Measurements from ENCODE around the gene DENND1B.

DNA sequence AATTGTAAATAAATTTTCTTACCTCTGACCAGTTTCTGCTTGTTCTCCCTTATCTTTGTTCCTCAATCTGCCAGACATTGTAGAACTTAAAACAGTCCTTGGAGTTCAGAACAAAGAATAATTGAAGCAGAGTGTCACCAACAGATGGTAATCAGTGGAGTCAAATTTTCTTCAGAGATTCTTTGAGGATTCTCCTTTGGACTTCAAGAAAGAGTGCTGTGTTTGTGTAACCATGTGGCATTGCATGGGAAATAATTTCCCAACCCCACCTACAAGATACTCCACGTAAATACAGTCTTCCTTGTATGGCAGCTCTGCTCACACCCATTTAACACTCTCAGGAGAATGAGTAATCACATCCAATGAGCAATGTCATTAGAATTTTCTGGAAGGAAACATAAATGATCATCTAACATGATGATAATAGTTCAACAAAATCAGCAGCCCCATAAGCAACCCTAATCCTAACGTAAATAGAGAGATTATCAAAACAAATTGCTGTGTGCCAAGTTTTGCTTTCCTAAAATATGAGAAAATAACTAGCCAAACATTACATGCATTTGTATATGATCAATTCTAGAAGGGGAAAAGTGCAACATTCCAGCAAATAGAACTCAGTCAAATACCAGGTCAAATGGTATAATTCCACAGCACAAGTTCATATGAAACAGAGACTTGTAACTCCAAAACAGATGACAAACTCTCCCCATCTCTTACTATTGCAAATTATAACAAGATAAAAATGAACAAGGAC, 6.9 kb upstream of the DENND1B start:
- TF ChIP-seq, protein P1, sequence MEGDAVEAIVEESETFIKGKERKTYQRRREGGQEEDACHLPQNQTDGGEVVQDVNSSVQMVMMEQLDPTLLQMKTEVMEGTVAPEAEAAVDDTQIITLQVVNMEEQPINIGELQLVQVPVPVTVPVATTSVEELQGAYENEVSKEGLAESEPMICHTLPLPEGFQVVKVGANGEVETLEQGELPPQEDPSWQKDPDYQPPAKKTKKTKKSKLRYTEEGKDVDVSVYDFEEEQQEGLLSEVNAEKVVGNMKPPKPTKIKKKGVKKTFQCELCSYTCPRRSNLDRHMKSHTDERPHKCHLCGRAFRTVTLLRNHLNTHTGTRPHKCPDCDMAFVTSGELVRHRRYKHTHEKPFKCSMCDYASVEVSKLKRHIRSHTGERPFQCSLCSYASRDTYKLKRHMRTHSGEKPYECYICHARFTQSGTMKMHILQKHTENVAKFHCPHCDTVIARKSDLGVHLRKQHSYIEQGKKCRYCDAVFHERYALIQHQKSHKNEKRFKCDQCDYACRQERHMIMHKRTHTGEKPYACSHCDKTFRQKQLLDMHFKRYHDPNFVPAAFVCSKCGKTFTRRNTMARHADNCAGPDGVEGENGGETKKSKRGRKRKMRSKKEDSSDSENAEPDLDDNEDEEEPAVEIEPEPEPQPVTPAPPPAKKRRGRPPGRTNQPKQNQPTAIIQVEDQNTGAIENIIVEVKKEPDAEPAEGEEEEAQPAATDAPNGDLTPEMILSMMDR (IDR thresholded peaks at IDR 0.05): no peak
- TF ChIP-seq POLR2A (IDR thresholded peaks at IDR 0.05): no peak
